ENCODE measurements around the gene CNIH4.

- TF ChIP-seq RFX5 (IDR thresholded peaks at IDR 0.05; ENCODE audit: low read depth, low read length) (no peak), CTCF (conservative IDR thresholded peaks at IDR 0.05; ENCODE audit: low read depth, low read length) (no peak), POLR2A (IDR thresholded peaks at IDR 0.05; ENCODE audit: low read depth, low read length) (no peak), FOS (IDR thresholded peaks at IDR 0.05; ENCODE audit: low read depth, low read length) (no peak), RCOR1 (IDR thresholded peaks at IDR 0.05; ENCODE audit: insufficient replicate concordance, low read length) (no peak), MAFK (IDR thresholded peaks at IDR 0.05; ENCODE audit: low read depth, low read length) (no peak)
Measured at GRCh38 chr1:224390517-224390916, 33.8 kb downstream of the CNIH4 start.
